HT1080 (cell line): ENCODE measurements around the gene ATP2B1. TPM values are rescaled to one million over a fixed set of nuclear protein-coding genes. Genes with fewer than 3 reads are reported as not detected.

Source experiments
- DNase-seq: peaks from one replicate; pipeline ENCODE4 v3.0.0-alpha.2; 2015; ENCODE audit warnings: low read depth
- small RNA-seq: library from RNA; depleted of rRNA; stranded (forward); fragments of <200 nt; gene quantifications from one replicate; pipeline ENCODE3, GENCODE V24; 2014
- total RNA-seq: library from RNA; depleted of rRNA; stranded (reverse); fragments of >200 nt; shearing (Covaris generic); gene quantifications from 2 replicates; pipeline ENCODE4 v1.2.3, GENCODE V29; 2014; rRNA removed

ATP2B1 gene
- total RNA-seq, 1 experiment from 2014 or later, result 70.0 TPM

- no peak for DNase-seq
Measured at GRCh38 chr12:89544022-89544421, 164.6 kb downstream of the ATP2B1 start.

DNA sequence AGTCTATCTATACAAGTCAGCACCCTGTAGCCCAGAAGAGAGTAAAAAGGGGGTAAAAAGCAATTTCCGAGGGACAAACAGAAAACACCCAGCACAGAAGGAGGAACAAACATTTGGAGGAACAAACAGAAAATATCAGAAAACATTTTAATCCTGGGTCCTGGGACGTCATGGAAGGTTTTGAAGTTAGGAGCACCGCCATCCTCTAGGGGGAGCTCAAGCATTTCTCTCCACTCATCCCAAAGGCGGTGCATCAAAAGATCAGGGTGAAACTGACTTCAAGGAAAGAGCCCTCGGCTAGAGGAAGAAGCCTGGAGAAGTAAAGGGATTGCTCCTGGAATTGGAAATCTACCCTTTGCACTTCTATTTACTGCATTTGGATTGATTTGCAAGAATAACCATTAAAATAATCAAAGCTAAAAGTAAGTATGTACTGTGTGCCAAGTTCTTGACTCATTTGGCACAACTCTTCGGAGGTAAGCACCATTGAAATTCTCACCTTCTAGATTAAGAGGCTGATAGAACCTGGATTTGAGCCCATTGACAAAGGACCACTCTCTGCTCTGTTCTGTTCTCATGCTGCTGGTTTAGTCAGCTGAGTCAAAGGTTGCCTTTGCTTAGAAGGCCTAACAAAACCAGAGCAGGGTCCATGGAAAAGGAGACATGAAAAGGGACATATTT lies 165.6 kb downstream of the ATP2B1 start:
- peak; percentile 75 for DNase-seq

- DNase-seq, result no peak
Measured at GRCh38 chr12:89542236-89542635, 166.4 kb downstream of the ATP2B1 start.

- no peak for DNase-seq
Measured at GRCh38 chr12:89540586-89540985, 168.1 kb downstream of the ATP2B1 start.

DNA sequence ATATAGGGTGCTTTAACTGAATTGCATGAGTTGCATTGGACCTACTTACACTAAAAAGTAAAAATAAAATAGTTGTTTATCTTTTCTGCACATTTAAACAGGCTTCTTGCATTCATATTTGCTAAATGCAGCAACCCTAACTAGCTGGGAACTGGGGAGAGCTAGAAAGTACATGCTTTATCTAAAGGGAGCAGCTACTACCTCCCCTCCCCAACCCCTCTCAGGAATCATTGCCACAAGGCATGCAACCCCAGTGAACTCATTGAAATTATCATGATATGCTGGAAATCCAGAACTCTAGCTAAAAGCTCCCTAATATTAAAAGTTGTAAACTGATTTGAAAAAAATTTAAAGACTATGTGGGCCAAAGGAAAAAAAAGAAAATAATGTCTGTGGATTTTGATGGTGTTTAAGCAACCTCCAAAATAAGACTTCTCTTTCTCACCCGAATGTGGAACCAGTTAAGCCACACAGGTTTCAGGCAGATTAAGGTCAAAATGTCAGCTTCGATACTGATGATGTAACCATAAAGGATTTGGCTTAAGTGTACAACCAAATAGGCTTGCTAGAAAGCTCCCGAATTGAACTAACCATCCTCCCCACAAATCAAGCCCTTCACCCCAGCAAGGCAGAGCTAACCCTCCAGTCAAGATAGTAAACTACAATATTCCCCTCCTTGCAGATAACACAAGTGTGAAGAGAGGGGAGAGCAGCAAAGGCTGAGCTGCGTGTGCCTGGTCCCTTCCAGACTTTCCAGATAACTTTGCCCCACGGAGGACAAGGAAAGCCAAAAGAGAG lies 169.0 kb downstream of the ATP2B1 start:
- DNase-seq, result no peak

- no peak for DNase-seq
Measured at GRCh38 chr12:89538897-89539296, 169.7 kb downstream of the ATP2B1 start.

Small RNA genes lying within 50 kb of the gene (small RNA-seq; reads per million reads assigned to genes)
- gene AC025034.2 (not detected), gene RNA5SP365 (not detected), gene RNU6-148P (not detected)

Other genes starting within 250 kb of the ATP2B1 start
- 13.7 and 14.0 TPM in 2 replicates for gene GALNT4, start 184.0 kb downstream of the ATP2B1 start, total RNA-seq
- gene POC1B, start 182.8 kb downstream of the ATP2B1 start, total RNA-seq, result 15.1 and 19.3 TPM in 2 replicates